ENCODE measurements around the gene ANKUB1. TPM values are rescaled to one million over a fixed set of nuclear protein-coding genes. Genes with fewer than 3 reads are reported as not detected.

The ANKUB1 gene
- total and polyA plus RNA-seq, 10 of the 15 experiments (the other 5 are each of a cell fraction or from before 2014, with no cell fraction given), result 0.08 TPM; not detected in 9

GRCh38 chr3:149808209-149808829 is 16.0 kb upstream of the ANKUB1 start (continued):
- TF ChIP-seq PBX3 (IDR thresholded peaks at IDR 0.05; ENCODE audit: insufficient replicate concordance, low read depth, low read length), result no peak
- TF ChIP-seq SPI1 (IDR thresholded peaks at IDR 0.05; ENCODE audit: borderline replicate concordance, insufficient read depth, low read depth, low read length), result no peak
- no peak for TF ChIP-seq BRCA1 (IDR thresholded peaks at IDR 0.05; ENCODE audit: low read depth, low read length)
- TF ChIP-seq SRF (IDR thresholded peaks at IDR 0.05; ENCODE audit: low read depth in 2 of 2, low read length in 2 of 2), result no peak
- TF ChIP-seq HDAC2 (IDR thresholded peaks at IDR 0.05), result no peak
- TF ChIP-seq CBX3 (IDR thresholded peaks at IDR 0.05; ENCODE audit: borderline replicate concordance, low read depth), result no peak
- TF ChIP-seq RELB (IDR thresholded peaks at IDR 0.05; ENCODE audit: low read depth), result no peak
- TF ChIP-seq CTCF (IDR thresholded peaks at IDR 0.05 in 2 of 3, conservative IDR thresholded peaks at IDR 0.05 in 1 of 3; ENCODE audit: control insufficient read depth in 2 of 3, extremely low read depth in 1 of 3, insufficient read depth in 1 of 3, low read depth in 3 of 3, low read length in 3 of 3), result peak; percentile 78 to 82 (median 79)
- TF ChIP-seq ZBTB33 (IDR thresholded peaks at IDR 0.05), result no peak
- no peak for TF ChIP-seq CHD2 (IDR thresholded peaks at IDR 0.05; ENCODE audit: borderline replicate concordance, low read depth, low read length)
- no peak for TF ChIP-seq ESRRA (IDR thresholded peaks at IDR 0.05; ENCODE audit: low read length)
- TF ChIP-seq JUNB (IDR thresholded peaks at IDR 0.05), result no peak
- TF ChIP-seq BMI1 (IDR thresholded peaks at IDR 0.05; ENCODE audit: borderline replicate concordance), result no peak
- TF ChIP-seq MTA3 (IDR thresholded peaks at IDR 0.05; ENCODE audit: borderline replicate concordance, low read length), result no peak
- no peak for TF ChIP-seq POLR2A (IDR thresholded peaks at IDR 0.05; ENCODE audit: low read depth, low read length)
- no peak for TF ChIP-seq KLF5 (IDR thresholded peaks at IDR 0.05; ENCODE audit: partially characterized antibody)
- no peak for TF ChIP-seq ZNF384 (IDR thresholded peaks at IDR 0.05; ENCODE audit: borderline replicate concordance, low read depth, low read length)
- no peak for TF ChIP-seq HCFC1 (IDR thresholded peaks at IDR 0.05; ENCODE audit: low read length)
- no peak for TF ChIP-seq CEBPB (IDR thresholded peaks at IDR 0.05; ENCODE audit: borderline replicate concordance in 1 of 2, low read depth in 2 of 2, low read length in 2 of 2)
- no peak for TF ChIP-seq GATAD2B (conservative IDR thresholded peaks at IDR 0.05; ENCODE audit: low read depth)
- TF ChIP-seq RELA (IDR thresholded peaks at IDR 0.05; ENCODE audit: borderline replicate concordance, partially characterized antibody), result no peak
- no peak for TF ChIP-seq ATF3 (IDR thresholded peaks at IDR 0.05; ENCODE audit: borderline replicate concordance, extremely low read depth, low read depth, low read length)
- no peak for TF ChIP-seq KAT2A (conservative IDR thresholded peaks at IDR 0.05; ENCODE audit: control insufficient read depth, low read depth, low read length)
- TF ChIP-seq EP300 (IDR thresholded peaks at IDR 0.05; ENCODE audit: borderline replicate concordance in 1 of 2, control insufficient read depth in 1 of 2, low read depth in 2 of 2, low read length in 2 of 2), result no peak

All from GM12878 (cell line).